ENCODE data around the gene TSPAN9. TPM values are rescaled to one million over a fixed set of nuclear protein-coding genes. Genes with fewer than 3 reads are reported as not detected.

Gene TSPAN9
- total and polyA plus RNA-seq, 3 donors from 2014 or later = 14.2 to 23.5 (median 19.8) TPM

DNA sequence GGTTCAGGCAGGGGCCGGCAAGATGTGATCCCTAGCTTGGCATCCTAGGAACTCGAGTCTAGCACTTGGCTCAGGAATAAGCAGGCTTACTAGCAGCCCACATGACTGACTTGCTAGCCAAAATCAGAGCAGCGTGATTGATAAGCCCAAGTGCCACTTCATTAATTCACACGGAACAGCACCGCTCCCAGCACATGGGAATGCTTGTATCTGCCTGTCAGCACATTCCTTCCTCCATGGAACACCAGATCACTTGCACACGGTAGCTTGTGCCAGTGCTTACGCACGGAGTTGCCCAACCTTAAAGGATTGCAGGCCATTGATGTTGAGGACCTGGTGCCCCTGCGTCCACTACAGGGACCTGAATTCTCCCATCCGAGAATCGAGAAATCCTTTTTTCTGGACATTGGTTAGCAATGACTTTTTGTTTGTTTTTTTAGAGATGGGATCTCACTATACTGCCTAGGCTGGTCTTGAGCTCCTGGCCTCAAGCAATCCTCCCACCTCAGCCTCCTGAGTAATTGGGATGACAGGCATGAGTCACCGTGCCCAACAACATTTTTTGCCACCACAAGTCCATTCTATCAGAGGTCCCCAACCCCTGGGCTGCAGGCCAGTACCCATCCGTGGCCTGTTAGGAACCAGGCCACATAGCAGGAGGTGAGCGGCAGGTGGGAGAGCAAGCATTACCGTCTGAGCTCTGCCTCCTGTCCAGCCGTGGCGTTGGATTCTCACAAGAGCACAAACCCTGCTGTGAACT, 30.6 kb upstream of the TSPAN9 start:
- Histone ChIP-seq H3K27ac (no peak overlapping the region), H3K4me3 (no peak overlapping the region), H3K27me3 (no peaks in the 10 kb centered on the region), H3K9me3 (no peaks in the 10 kb centered on the region), H3K4me1 (peaks cover 3% of the 10 kb centered on the region), H3K36me3 (ENCODE audit: low read depth, missing control alignments) (no peaks in the 10 kb centered on the region)
- no peak for DNase-seq
- intact Hi-C loops (cut with DNase I; ENCODE audit: low total_unique reads) = no loop called here
- no peak for TF ChIP-seq POLR2A (IDR thresholded peaks at IDR 0.05)
- TF ChIP-seq, protein P1, sequence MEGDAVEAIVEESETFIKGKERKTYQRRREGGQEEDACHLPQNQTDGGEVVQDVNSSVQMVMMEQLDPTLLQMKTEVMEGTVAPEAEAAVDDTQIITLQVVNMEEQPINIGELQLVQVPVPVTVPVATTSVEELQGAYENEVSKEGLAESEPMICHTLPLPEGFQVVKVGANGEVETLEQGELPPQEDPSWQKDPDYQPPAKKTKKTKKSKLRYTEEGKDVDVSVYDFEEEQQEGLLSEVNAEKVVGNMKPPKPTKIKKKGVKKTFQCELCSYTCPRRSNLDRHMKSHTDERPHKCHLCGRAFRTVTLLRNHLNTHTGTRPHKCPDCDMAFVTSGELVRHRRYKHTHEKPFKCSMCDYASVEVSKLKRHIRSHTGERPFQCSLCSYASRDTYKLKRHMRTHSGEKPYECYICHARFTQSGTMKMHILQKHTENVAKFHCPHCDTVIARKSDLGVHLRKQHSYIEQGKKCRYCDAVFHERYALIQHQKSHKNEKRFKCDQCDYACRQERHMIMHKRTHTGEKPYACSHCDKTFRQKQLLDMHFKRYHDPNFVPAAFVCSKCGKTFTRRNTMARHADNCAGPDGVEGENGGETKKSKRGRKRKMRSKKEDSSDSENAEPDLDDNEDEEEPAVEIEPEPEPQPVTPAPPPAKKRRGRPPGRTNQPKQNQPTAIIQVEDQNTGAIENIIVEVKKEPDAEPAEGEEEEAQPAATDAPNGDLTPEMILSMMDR (IDR thresholded peaks at IDR 0.05) = no peak
- 83 to 89% methylated on average over 14 to 17 of the region's 17 CpGs for WGBS, 2 donors

DNA sequence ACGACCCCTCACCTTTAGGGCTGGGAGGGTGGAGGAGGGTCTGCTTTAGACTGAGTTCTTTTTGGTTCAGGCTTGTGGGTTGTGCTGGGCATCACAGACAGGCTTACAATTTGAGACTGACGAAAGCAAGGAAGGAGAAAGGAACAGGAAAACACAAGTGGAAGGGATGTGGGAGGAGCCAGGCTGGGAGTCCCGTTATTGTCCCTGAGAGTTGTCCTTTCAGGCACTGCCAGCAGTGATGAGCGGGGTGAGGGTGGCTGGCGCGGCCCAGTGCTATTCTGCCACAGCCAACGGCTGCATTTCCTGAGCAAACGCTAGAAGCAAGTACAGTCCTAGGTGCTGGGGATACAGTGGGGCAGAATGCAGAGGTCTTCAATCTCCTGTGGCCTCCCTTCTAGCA, 29.2 kb upstream of the TSPAN9 start:
- Histone ChIP-seq H3K36me3 (ENCODE audit: low read depth, missing control alignments) (no peaks in the 10 kb centered on the region), H3K4me1 (peaks cover 3% of the 10 kb centered on the region), H3K9me3 (no peaks in the 10 kb centered on the region), H3K27ac (no peak overlapping the region), H3K4me3 (no peak overlapping the region), H3K27me3 (no peaks in the 10 kb centered on the region)
- DNase-seq = no peak
- 57 to 58% methylated on average over 8 of the region's 8 CpGs for WGBS, 2 donors
- TF ChIP-seq, protein P1 (IDR thresholded peaks at IDR 0.05) = no peak
- no peak for TF ChIP-seq POLR2A (IDR thresholded peaks at IDR 0.05)
- intact Hi-C loops (cut with DNase I; ENCODE audit: low total_unique reads) = no loop called here

DNA sequence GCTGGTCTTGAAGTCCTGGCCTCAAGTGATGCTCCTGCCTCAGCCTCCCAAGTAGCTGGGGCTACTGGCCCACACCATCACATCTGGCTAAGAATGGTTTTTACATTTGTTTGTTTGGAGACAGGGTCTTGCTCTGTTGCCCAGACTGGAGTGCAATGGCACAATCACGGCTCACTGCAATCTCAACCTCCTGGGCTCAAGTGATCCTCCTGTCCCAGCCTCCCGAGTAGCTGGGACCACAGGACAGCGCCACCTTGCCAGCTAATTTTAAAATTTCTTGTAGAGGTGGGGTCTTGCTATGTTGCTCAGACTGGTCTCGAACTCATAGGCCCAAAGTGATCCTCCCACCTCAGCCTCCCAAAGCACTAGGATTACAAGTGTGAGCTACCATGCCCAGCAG, 28.6 kb upstream of the TSPAN9 start:
- Histone ChIP-seq H3K27ac (no peak overlapping the region), H3K4me1 (peaks cover 3% of the 10 kb centered on the region), H3K4me3 (no peak overlapping the region), H3K36me3 (ENCODE audit: low read depth, missing control alignments) (no peaks in the 10 kb centered on the region), H3K27me3 (no peaks in the 10 kb centered on the region), H3K9me3 (no peaks in the 10 kb centered on the region)
- no peak for TF ChIP-seq POLR2A (IDR thresholded peaks at IDR 0.05)
- TF ChIP-seq, protein P1 (IDR thresholded peaks at IDR 0.05) = no peak
- WGBS, 2 donors = 89 to 99% methylated on average over 4 of the region's 4 CpGs
- intact Hi-C loops (cut with DNase I; ENCODE audit: low total_unique reads) = no loop called here
- no peak for DNase-seq

DNA sequence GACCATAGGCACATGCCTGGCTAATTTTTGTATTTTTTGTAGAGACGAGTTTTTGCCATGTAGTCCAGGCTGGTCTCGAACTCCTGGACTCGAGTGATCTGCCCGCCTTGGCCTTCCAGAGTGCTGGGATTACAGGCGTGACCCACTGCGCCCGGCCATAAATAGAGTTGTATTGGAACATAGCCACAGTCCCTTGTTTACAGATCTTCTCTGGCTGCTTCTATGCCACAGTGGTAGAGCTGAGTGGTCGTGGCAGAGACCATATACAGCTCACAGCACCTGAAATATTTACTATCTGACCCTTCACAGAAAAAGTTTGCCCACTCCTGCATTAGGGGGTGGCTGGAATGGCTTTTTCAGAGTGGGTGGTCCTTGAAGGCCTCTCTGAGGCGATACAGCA, 28.0 kb upstream of the TSPAN9 start:
- Histone ChIP-seq H3K4me1 (peaks cover 3% of the 10 kb centered on the region), H3K36me3 (ENCODE audit: low read depth, missing control alignments) (no peaks in the 10 kb centered on the region), H3K27ac (no peak overlapping the region), H3K4me3 (no peak overlapping the region), H3K9me3 (no peaks in the 10 kb centered on the region), H3K27me3 (no peaks in the 10 kb centered on the region)
- TF ChIP-seq, protein P1 (IDR thresholded peaks at IDR 0.05) = no peak
- no peak for TF ChIP-seq POLR2A (IDR thresholded peaks at IDR 0.05)
- 84 to 95% methylated on average over 9 of the region's 9 CpGs for WGBS, 2 donors
- intact Hi-C loops (cut with DNase I; ENCODE audit: low total_unique reads) = no loop called here
- DNase-seq = no peak

All from testis (tissue), 3 donors.